Measurements from ENCODE around the gene WWOX. TPM values are rescaled to one million over a fixed set of nuclear protein-coding genes. Genes with fewer than 3 reads are reported as not detected.

Gene WWOX
- polyA plus RNA-seq, 2 of the 4 experiments (the other 2 are of a cell fraction) = 16.0 to 17.2 TPM

DNA sequence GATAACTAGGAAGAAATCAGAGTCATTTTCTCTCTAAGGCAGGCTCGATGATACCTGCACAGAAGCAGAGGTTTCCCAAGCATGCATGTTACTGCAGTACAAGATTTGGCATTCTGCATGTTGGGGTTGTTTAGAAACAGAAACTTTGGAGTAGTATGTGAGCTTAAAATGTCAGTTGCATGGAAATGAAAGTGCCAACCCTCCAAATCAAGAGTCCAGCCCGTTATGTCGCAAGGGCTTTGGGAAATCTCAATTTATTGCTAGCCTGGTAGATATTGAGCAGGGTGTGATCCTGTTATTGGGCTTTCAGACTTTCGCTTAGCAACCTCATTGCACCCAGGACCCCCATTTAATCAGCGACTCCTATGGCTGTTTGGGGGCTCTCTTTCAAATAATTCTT is 1010.3 kb downstream of the WWOX start (continued):
- TF ChIP-seq FOSB (CRISPR knock-in tag; IDR thresholded peaks at IDR 0.05) = no peak
- TF ChIP-seq, protein P1, sequence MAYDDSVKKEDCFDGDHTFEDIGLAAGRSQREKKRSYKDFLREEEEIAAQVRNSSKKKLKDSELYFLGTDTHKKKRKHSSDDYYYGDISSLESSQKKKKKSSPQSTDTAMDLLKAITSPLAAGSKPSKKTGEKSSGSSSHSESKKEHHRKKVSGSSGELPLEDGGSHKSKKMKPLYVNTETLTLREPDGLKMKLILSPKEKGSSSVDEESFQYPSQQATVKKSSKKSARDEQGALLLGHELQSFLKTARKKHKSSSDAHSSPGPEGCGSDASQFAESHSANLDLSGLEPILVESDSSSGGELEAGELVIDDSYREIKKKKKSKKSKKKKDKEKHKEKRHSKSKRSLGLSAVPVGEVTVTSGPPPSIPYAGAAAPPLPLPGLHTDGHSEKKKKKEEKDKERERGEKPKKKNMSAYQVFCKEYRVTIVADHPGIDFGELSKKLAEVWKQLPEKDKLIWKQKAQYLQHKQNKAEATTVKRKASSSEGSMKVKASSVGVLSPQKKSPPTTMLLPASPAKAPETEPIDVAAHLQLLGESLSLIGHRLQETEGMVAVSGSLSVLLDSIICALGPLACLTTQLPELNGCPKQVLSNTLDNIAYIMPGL (CRISPR knock-in tag; IDR thresholded peaks at IDR 0.05; ENCODE audit: borderline replicate concordance) = no peak
- TF ChIP-seq SMC3 (IDR thresholded peaks at IDR 0.05) = no peak
- no peak for TF ChIP-seq HOXA7 (CRISPR knock-in tag; IDR thresholded peaks at IDR 0.05)

DNA sequence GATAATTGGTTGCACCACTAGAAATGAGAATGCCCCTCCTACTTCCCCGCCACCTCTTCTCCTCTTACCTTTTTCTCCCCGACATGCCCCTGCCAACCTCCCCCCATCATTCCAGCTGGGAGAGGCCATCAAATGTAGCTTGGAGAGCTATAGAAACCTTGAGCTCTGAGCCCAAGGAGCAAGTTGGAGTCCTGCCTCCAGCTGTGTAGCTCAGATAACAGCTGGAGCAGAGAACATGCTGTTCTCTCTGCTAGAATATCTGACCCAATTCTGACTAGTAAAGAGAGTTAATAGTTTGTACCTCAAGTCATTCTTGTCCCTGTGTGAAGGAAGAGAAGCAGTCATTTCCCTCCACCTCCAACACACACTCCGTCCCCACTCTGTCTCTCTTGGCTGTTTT is 1010.8 kb downstream of the WWOX start:
- ChIA-PET POLR2A (no interaction called here), CTCF (no interaction called here)
- no peaks in the 10 kb centered on the region for H3K4me1 ChIP-seq
- TF ChIP-seq RAD21 (conservative IDR thresholded peaks at IDR 0.05 in 1 of 2, IDR thresholded peaks at IDR 0.05 in 1 of 2) = no peak
- no peak for TF ChIP-seq ESRRA (IDR thresholded peaks at IDR 0.05; ENCODE audit: borderline replicate concordance, low read length)
- no peak for TF ChIP-seq EP300 (IDR thresholded peaks at IDR 0.05)
- TF ChIP-seq RNF2 (IDR thresholded peaks at IDR 0.05; ENCODE audit: borderline replicate concordance, low read depth) = no peak
- TF ChIP-seq CBX2 (IDR thresholded peaks at IDR 0.05; ENCODE audit: borderline replicate concordance, low read depth) = no peak
- TF ChIP-seq RCOR1 (IDR thresholded peaks at IDR 0.05; ENCODE audit: low read depth, low read length) = no peak
- TF ChIP-seq, protein P2, sequence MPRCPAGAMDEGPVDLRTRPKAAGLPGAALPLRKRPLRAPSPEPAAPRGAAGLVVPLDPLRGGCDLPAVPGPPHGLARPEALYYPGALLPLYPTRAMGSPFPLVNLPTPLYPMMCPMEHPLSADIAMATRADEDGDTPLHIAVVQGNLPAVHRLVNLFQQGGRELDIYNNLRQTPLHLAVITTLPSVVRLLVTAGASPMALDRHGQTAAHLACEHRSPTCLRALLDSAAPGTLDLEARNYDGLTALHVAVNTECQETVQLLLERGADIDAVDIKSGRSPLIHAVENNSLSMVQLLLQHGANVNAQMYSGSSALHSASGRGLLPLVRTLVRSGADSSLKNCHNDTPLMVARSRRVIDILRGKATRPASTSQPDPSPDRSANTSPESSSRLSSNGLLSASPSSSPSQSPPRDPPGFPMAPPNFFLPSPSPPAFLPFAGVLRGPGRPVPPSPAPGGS (IDR thresholded peaks at IDR 0.05) = no peak
- TF ChIP-seq GATA3 (IDR thresholded peaks at IDR 0.05; ENCODE audit: borderline replicate concordance) = no peak
- H3K4me3 ChIP-seq = no peak overlapping the region
- no peaks in the 10 kb centered on the region for H3K9me3 ChIP-seq
- FAIRE-seq (no peak), DNase-seq (ENCODE audit: low read depth in 1 of 2, low spot score in 1 of 2) (no peak), ATAC-seq (no peak)
- WGBS (ENCODE audit: missing lambda C conversion rate) = 20% methylated on average over 3 of the region's 3 CpGs
- H3K4me2 ChIP-seq = no peak overlapping the region
- H3K27ac ChIP-seq = no peak overlapping the region

DNA sequence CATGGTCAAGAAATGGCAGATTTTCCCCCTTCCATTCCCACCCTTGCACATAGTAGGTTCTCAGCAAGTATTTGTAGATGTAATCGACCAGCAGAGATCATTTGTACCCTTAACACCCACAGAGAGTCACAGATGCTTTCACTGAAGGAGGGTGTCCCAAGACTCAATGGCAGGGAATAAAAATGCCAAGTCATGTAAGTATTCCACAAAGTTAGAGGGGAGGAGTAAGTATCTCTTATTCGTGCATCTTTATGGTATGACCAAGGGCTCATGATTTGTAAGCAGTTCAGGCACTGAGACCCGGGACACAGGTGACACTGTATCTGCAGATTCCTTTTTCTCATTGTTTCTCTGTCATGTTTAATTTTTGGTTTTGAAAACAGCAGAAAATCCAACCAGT is 1011.5 kb downstream of the WWOX start:
- no peak for TF ChIP-seq PHF8 (IDR thresholded peaks at IDR 0.05; ENCODE audit: borderline replicate concordance, low read depth)
- TF ChIP-seq, protein P3, sequence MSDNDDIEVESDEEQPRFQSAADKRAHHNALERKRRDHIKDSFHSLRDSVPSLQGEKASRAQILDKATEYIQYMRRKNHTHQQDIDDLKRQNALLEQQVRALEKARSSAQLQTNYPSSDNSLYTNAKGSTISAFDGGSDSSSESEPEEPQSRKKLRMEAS (IDR thresholded peaks at IDR 0.05) = no peak
- no peak for TF ChIP-seq CBX8 (IDR thresholded peaks at IDR 0.05)
- TF ChIP-seq MAZ (IDR thresholded peaks at IDR 0.05; ENCODE audit: borderline replicate concordance, low read depth, low read length) = no peak
- no peak for TF ChIP-seq KDM5A (IDR thresholded peaks at IDR 0.05)
- TF ChIP-seq POLR2AphosphoS2 (conservative IDR thresholded peaks at IDR 0.05; ENCODE audit: low read length) = no peak
- TF ChIP-seq MAFK (IDR thresholded peaks at IDR 0.05; ENCODE audit: partially characterized antibody) = peak; percentile 49
- no peak for TF ChIP-seq HOXB13 (CRISPR knock-in tag; IDR thresholded peaks at IDR 0.05; ENCODE audit: low read depth)
- 0 out of 2 replicates have a peak, but pooled peaks have one; percentile 17 for TF ChIP-seq NFE2L2 (conservative IDR thresholded peaks at IDR 0.05; ENCODE audit: low read length)
- TF ChIP-seq MYC (IDR thresholded peaks at IDR 0.05; ENCODE audit: borderline replicate concordance, low read length) = no peak
- no peak for TF ChIP-seq RNF2 (IDR thresholded peaks at IDR 0.05; ENCODE audit: borderline replicate concordance, low read depth)
- TF ChIP-seq NPAS2 (CRISPR knock-in tag; IDR thresholded peaks at IDR 0.05; ENCODE audit: borderline replicate concordance) = no peak
- no peak for TF ChIP-seq TP53 (CRISPR knock-in tag; IDR thresholded peaks at IDR 0.05)
- TF ChIP-seq, protein P4, sequence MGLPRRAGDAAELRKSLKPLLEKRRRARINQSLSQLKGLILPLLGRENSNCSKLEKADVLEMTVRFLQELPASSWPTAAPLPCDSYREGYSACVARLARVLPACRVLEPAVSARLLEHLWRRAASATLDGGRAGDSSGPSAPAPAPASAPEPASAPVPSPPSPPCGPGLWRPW (IDR thresholded peaks at IDR 0.05) = no peak
- no peak for TF ChIP-seq HDAC2 (IDR thresholded peaks at IDR 0.05)
- no peak for TF ChIP-seq ESRRA (IDR thresholded peaks at IDR 0.05; ENCODE audit: borderline replicate concordance, low read length)
- TF ChIP-seq, protein P5, sequence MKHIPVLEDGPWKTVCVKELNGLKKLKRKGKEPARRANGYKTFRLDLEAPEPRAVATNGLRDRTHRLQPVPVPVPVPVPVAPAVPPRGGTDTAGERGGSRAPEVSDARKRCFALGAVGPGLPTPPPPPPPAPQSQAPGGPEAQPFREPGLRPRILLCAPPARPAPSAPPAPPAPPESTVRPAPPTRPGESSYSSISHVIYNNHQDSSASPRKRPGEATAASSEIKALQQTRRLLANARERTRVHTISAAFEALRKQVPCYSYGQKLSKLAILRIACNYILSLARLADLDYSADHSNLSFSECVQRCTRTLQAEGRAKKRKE (CRISPR knock-in tag; IDR thresholded peaks at IDR 0.05; ENCODE audit: low read depth) = no peak
- DNase-seq (ENCODE audit: low read depth in 1 of 2, low spot score in 1 of 2) = no peak
- Histone ChIP-seq H3K4me3 (no peak overlapping the region), H3K4me2 (no peak overlapping the region), H3K27ac (no peak overlapping the region), H3K4me1 (no peaks in the 10 kb centered on the region), H3K9me3 (no peaks in the 10 kb centered on the region)
- FAIRE-seq = no peak
- ChIA-PET POLR2A (no interaction called here), CTCF (no interaction called here)
- WGBS (ENCODE audit: missing lambda C conversion rate) = 1% methylated on average over 3 of the region's 3 CpGs
- ATAC-seq = no peak
